NCI-H526 treated with DMSO at 0.1 percent for 48 hours (cell line): ENCODE data around the gene DNAL4.
"Not testable (repeated sequence)": the region's sequence is repeated elsewhere in the genome, so short reads cannot be mapped to it uniquely, and the experiment has no call there.

ENCODE experiments used
- DNase-seq: peaks from one replicate; lab custom pipeline; 2025; lab: John Stamatoyannopoulos, UW

DNAL4 gene

DNA sequence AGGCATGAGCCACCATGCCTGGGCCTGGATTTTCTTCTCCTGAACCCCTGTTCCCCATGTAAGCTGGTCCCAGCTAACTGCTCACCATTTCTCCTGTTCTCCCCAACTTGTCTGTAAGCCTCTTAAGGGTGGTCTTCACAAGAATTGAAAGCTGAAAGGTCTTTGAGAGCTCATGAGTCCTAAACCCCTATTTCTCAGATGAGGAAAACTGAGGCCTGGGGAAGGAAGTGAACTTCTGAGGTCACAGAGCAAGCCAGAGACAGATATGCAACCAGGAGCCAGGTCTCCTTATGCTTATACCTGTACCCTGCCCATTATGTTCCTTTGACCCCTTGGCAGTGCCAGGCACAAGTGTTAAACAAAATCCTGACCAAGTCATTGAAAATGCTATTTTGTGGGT is 33.6 kb upstream of the DNAL4 start:
- no peak for DNase-seq

- no peak for DNase-seq
Measured at GRCh38 chr22:38826801-38827200, 32.9 kb upstream of the DNAL4 start.

GRCh38 chr22:38826386-38826785 is 32.4 kb upstream of the DNAL4 start:
- no peak for DNase-seq

DNA sequence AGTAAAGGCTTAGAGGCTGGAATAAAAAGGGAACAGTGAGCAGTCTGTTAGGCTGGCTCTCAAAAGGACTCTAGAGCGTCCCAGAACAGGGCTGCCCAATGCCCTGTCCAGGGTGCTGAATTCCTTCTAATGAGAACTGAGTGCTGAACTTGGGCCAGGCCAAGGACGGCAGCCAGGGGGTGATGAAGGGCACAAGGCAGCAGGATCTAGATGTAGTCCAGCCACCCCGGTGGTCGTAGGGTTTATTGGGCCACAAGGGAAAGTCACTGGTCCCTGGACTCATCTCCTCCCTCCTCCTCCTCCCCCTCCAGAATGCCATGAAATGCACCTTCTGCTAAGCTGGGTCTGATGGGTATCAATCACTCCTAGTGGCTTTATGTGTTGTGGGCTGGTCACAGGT is 30.6 kb upstream of the DNAL4 start:
- DNase-seq, result no peak

DNA sequence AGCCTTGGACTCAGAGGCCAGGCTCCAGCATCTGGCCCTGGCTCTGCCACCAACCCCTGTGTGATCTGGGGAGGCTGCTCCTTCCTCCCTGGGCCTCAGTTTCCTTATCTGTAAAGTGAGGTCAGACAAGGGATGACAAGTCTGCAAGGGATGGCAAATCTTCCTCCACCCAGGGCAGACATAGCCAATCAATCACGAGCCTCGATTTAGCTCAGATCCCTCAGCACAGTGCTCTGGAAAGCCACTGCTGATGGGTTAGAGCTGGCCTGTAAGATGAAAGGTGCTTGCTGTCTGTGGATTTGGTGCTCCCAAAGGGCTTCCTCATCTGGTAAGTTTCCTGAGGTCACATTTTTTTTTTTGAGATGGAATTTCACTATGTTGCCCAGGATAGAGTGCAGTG is 29.7 kb upstream of the DNAL4 start:
- no peak for DNase-seq

- DNase-seq, result no peak
Measured at GRCh38 chr22:38823076-38823475, 29.1 kb upstream of the DNAL4 start.

DNA sequence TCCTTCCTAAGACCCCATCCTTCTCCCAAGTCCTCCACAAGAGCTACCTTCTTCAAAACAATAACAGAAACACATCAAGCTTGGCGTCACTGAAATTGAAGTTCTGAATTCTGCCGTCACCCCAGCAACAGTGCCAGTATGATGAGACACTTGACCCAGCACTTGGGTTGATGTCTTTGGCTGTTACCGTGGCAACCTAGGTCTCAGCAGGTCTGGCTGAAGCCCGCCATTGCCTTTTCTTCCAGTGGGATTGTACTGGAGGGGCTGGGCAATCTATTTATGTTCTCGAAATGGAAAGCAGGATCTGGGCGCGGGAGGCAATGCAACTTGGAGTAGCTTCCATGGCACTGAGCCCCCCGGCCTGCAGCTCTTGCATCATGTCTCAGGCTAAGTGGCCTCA is 26.1 kb upstream of the DNAL4 start:
- no peak for DNase-seq

DNA sequence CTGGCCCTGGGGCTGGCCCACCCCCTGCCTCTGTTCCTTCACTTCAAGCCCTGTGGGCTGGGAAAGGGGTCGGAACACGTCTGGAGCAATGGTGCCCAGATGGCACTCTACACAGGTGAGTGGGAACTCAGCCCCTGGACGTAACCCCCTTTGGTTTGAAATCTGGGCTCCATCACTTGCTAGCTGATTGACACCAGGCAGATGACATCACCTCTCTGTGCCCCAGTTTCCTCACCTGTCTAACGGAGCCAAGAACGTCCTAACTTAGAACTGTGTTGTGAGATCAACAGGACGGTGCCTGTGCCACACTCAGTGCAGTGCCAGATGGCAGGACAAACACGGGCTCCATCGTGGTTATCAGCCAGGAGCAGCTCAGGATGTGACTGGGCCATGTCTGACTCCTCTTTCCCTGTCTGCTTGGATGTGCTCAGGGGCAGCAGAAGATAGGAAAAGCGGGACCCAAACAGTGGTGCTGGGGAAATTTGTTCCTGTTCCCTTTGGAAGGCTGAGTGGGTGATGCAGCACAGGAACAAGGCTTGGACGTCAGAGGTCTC is 25.5 kb upstream of the DNAL4 start:
- no peak for DNase-seq

DNA sequence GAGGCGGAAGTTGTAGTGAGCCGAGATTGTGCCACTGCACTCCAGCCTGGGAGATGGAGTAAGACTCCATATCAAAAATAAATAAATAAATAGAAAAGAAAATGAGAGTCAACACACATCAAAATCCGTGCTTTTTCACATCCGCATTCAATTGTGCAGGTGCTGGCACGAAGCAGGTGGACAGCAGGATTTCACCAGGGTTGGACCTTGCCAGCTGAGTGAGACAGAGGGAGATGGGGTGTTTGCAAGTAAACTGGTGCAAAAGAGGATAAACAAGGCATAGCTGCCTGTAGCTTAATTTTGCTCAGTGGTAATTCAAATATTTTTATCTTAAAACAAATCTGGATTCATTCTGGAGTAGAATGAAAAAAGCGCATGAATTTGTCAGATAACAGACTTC is 23.3 kb upstream of the DNAL4 start:
- no peak for DNase-seq

GRCh38 chr22:38815842-38816241 is 21.9 kb upstream of the DNAL4 start:
- DNase-seq, result no peak

GRCh38 chr22:38811241-38811640 is 17.3 kb upstream of the DNAL4 start:
- no peak for DNase-seq

DNA sequence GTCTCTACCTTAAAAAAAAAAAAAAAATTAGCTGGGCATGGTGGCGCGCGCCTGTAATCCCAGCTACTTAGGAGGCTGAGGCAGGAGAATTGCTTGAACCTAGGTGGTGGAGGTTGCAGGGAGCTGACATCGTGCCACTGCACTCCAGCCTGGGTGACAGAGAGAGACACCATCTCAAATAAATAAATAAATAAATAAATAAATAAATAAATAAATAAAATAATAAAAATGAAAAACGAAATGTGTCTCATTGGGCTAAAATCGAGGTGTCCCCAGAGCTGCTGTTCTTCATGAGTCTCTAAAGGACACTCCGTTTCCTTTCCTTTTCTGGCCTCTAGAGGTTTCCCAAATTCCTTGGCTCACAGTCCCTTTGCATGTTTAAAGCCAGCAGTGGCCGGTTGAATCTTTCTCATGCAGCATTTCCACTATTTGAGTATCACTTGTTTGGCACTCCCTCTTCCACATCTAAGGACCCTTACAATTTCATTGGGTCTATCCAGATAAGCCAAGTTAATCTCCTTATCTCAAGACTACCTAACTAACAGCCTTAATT is 11.2 kb upstream of the DNAL4 start:
- not testable (repeated sequence) for DNase-seq

DNA sequence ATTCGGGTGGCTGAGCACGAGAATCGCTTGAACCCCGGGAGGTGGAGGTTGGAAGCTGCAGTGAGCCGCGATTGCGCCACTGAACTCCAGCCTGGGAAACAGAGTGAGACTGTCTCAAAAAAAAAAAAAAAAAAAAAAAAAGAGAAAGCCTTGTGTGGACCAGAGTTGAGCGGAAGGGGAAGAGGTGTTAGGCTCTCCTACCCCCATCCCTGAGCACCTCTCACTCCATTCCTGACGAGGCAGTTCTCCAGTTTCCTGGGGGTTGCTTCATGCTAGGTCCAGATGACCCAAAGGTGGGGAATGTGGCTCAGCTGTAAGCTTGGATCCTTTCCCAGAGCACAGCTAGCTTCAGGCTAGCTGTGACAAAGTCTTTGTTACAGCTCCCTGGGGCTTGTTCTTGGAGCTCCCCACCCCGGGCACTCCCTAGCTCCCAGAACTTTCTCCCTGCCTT is 8.8 kb upstream of the DNAL4 start:
- no peak for DNase-seq

DNA sequence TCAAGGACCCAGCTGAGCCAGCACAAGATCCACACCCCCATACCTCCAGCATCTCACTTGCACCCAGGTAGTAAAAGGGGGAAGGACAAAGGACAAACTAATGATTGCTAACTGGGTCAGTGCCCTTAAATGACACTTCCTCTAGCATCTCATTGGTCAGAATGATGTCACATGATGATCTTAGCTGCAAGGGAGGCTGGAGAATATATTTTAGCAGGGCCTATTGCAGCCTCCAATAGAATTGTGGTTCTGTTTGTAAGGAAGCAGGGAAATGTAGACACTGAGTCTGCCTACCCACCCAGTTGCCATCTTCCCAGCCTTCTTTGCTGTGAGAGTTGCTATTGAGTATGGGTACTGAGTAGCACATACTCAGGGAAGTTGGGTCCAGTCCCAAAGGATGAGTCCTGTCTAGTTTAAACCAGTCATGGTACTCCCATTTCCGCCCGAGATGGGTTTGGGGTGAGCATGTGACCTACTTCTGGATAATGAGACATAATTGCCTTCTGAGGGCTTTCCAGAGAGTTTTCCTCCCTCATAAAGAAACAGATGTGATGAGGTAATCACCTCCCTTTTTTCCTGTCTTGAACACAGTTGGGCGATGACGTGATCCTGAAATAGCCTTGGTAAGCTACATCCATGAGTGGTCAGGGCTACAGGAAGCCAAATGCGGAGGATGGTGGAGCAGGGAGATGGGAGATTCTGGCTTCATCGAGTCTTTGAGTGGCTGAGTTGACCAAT is 5.5 kb upstream of the DNAL4 start:
- no peak for DNase-seq

DNA sequence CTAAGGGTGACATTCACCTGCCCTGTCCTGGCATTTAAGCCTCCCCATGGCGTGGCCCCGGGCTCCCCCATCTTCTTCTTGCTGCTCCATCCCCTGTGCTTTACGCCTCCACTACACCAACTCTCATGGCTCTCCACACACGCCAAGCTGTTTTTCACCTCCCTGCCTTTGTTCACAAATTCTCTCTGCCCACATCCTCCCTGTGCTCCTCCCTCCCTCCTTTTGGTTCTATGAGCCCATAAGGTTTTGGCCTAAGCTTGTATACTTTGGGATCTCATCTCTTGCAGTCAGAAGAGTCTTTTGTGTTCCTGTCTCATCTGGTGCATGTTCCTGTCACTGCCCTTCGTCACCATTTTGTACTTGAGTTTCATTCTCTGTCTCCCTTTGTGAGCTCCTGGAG is 4.6 kb upstream of the DNAL4 start:
- no peak for DNase-seq

DNA sequence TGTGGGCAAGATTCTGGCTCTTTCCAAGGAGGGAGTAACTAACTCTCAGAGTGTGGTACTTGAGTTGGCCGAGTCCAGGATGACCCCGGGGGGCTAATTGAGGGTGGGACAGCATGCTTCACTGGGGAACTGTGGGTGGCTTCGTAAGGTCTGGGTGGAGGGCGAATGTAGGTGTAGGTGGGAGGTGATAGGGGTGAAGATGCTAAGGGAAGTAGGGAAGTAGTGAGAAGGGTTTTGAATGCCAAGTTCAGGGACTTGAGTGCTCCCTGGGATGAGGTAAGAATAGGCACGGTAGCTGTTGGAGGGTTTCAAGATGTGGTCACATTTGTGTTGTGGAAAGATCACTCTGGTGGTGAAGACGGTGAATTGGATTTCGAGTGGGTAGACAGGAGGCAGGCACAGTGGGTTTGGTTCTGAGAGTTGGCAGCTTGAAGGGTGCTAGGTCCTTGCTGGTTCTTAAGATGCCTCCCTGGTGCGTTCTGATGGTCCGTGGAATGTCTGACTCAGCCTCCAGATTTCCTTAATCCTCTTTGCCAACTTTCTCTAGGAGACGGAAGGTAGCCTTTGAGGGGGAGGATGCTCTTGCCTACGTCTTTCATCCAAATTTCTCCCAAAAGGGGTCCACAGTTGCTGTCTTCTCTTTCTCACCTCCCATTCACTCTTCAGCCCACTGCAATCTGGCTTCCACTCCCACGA is 2.5 kb upstream of the DNAL4 start:
- no peak for DNase-seq

DNA sequence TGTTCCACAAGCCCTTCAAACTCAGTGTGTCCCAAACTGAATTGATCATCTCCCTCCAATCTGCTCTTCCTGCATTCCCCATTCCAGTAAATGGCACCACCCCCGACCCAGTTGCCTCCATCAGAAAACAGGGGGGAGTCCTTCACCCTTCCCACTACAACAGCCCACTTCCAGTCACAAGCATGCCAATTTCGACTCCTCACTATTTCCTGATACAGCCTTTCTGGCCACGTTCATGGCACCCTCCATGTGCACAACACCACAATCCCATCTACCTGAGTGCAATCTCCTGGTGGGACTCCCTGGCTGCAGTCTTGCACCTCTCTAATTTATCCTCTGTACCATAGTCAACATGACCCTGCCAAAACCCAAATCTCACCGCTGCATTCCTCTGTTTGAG is 1.6 kb upstream of the DNAL4 start:
- DNase-seq, result no peak

DNA sequence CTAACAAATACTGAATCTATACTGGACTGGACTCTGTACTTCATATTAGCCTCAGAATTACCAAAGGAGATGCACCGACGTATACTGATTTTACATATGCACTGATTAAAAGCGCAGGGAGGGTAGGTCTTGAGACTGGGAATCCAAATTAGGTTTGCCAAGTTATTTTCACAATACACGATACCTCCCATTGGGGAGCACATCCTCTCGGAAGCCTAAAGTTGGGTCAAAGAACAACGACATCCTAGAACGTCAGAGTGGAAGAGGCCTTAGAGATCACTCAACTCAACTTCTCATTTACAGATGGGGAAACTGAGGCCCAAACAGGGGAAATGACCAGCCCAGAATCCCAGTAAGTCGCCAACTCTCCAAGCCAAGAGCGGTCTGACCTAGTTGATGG is 626 bp downstream of the DNAL4 start:
- no peak for DNase-seq

- no peak for DNase-seq
Measured at GRCh38 chr22:38792833-38793232, 1.1 kb downstream of the DNAL4 start.

DNA sequence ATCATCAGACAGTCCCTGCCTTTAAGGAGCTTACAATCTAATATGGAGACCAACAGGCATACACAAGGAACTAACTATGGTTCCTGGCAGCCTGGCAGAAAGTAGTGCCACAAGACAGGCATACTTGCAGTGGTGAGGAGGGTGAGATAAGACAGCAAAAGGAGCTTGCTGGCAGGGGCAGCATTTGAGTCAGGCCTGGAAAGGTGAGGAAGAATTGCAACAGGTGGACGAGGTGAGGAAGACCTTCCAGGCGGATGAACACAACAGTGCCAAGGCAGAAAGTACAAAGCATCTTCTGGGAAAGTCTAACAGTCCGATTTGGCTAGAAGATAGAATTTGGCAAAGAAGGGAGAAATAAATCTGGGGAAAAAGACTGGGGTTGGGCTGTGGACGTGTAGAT is 4.3 kb downstream of the DNAL4 start:
- DNase-seq, result no peak

DNA sequence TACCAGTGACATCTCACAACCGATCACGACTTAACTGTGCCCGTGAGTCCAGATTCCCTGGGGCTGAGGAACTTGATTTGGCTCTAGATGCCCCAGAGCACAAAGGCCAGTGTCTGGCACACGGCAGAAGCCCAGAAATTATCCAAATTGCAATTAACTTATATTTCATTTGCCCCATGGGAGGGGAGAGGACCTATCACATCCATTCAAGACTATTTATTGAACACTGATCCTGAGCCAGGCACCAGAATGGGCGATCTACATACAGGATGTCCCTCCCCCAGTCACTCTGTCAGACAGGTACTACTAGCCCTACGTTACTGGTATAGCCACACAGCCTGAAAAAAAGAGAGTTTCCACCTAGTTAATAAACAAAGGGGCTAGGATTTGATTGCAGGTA is 5.1 kb downstream of the DNAL4 start:
- no peak for DNase-seq

- no peak for DNase-seq
Measured at GRCh38 chr22:38788021-38788816, 5.7 kb downstream of the DNAL4 start.
